NCI-H510A treated with DMSO at 0.1 percent for 48 hours (cell line): ENCODE data around the gene ZNF318.
"Not testable (repeated sequence)": the region's sequence is repeated elsewhere in the genome, so short reads cannot be mapped to it uniquely, and the experiment has no call there.

ENCODE experiments used
- DNase-seq: peaks from one replicate; lab custom pipeline; 2025; lab: John Stamatoyannopoulos, UW

ZNF318 gene

GRCh38 chr6:43389730-43390295 is 20.4 kb upstream of the ZNF318 start:
- DNase-seq, result no peak

DNA sequence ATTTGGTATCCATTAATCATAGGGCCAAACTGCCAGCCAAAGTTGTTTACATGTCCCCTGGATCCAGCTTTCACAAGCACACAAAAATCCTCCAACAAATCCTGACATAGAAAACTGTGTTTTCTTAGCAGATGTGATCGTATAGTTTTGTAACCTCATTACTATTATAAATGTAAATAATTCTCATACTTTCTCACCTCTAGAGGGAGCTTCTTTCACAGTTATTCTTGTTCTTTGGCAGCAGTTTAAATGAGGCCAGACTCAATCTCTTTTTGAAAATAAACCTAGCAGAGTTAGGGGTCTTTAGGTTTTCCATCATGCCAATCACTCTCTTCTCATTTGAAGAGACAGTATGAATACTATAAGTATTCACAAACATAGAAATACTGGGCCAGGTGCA is 17.0 kb upstream of the ZNF318 start:
- peak; percentile 25 for DNase-seq

- DNase-seq, result no peak
Measured at GRCh38 chr6:43383021-43383667, 13.7 kb upstream of the ZNF318 start.

- not testable (repeated sequence) for DNase-seq
Measured at GRCh38 chr6:43380858-43381257, 11.4 kb upstream of the ZNF318 start.

- peak; percentile 26 for DNase-seq
Measured at GRCh38 chr6:43378631-43379030, 9.2 kb upstream of the ZNF318 start.

GRCh38 chr6:43377710-43378229 is 8.3 kb upstream of the ZNF318 start:
- DNase-seq, result peak; percentile 40

DNA sequence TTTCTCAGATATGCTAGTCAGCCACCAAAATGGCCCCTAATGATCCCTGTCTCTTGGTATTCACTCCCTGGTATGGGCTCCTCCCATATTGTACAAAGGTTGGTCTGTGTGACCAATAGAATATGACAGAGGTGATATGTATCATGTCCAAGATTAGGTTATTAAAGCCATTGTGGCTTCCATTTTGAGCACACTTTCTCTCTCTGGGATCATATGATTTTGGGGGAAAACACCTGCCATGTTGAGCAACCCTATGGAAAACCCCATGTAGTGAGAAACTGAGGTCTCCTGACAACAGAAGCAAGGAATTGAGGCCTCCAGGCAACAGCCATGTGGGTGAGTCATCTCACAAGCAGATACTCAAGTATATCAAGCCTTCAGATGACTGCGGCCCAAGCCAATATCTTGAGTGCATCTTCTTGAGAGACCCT is 7.1 kb upstream of the ZNF318 start:
- DNase-seq, result no peak

DNA sequence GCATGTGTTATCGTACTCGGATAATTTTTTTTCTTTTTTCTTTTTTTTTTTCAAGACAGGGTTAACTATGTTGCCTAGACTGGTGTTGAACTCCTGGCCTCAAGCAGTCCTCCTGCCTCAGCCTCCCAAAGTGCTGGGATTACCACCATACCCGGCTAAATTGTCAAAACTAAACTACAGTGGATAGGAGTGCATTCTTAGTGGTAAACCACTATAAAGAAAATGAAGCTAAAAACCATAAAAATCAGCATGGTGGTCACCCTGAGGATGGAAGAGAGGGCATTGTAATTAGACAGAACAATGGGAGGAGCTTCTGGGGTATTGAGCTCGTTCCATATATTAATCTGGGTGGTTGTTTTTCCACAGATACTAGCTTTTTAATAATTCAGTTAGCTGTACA is 6.2 kb upstream of the ZNF318 start:
- no peak for DNase-seq

DNA sequence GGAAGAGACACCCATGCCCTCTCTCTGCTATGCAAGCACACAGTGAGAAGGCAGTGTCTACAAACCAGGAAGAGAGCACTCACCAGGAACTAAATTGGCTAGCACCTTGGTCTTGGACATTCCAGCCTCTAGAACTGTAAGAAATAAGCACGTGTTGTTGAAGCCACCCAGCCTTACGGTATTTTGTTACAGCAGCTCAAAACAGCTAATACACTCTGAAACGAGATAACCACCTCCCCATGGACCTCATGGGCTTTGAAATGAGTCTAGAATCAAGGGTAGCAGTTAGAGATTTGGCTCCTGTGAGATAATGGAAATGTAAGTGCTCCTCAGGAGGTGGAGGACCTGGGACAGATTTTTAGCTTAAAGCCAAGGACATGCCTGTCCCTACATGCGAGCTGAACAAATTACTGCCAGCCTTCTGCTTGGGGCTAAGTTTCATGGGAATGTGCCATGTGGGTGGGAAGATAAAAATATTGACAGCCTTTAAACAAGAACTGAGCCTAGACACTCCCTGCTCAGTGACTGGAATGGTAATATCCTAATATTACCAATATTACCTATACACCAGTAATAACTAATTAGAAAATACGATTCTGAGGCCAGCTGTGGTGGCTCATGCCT is 3.9 kb upstream of the ZNF318 start:
- DNase-seq, result no peak

DNA sequence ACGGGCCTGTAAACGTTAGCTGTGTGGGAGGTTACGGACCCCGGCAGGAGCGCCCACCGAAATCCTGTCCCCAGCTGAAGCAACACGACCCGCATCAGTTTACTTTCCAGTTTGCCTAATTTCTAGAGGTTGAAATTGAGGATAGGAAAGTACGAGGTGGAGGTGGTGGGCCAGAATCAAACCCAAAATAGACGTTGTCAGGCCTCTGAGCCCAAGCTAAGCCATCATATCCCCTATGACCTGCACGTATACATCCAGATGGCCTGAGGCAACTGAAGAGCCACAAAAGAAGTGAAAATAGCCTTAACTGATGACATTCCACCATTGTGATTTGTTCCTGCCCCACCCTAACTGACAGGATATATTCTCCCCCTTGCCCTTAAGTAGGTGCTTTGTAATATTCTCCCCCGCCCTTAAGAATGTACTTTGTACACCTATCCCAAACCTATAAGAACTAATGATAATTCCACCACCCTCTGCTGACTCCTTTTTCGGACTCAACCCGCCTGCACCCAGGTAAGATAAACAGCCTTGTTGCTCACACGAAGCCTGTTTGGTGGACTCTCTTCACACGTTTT is 645 bp upstream of the ZNF318 start:
- not testable (repeated sequence) for DNase-seq

GRCh38 chr6:43368259-43369160 is 937 bp downstream of the ZNF318 start:
- peak; percentile 62 for DNase-seq

GRCh38 chr6:43367245-43367984 is 2.0 kb downstream of the ZNF318 start:
- no peak for DNase-seq

DNA sequence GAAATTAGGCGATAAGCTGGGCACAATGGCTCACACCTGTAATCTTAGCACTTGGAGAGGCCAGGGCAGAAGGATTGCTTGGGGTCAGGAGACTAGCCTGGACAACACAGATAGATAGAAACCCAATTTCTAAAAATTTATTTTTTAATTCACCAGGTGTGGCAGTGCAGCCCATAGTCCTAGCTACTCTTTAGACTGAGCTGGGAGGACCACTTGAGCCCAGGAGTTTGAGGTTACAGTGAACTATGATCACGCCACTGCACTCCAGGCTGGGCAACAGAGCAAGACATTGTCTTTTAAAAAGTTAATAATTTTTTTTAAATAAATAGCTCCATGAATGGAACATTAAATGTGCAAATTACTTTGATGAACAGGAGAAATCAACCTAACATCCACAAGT is 8.2 kb downstream of the ZNF318 start:
- DNase-seq, result no peak

GRCh38 chr6:43359831-43360230 is 9.6 kb downstream of the ZNF318 start:
- DNase-seq, result no peak

DNA sequence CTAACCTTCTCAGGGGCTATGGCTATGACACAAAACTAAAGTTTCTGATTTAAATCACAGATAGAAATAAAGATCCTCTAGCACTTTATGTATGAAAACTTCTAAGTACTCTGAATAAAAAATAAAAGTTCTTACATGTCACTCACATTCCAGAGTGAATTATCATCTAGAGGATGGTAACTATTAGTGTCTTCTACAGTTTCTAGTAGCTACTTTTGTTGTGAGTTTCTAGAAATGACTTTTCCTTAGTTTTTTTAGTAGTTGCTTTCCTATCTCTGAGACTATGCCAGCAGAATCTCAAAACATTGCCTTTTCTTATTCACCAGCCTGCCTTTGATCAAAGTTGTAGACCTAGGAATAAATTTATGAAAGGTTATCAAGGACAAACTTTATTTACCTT is 10.1 kb downstream of the ZNF318 start:
- no peak for DNase-seq

DNA sequence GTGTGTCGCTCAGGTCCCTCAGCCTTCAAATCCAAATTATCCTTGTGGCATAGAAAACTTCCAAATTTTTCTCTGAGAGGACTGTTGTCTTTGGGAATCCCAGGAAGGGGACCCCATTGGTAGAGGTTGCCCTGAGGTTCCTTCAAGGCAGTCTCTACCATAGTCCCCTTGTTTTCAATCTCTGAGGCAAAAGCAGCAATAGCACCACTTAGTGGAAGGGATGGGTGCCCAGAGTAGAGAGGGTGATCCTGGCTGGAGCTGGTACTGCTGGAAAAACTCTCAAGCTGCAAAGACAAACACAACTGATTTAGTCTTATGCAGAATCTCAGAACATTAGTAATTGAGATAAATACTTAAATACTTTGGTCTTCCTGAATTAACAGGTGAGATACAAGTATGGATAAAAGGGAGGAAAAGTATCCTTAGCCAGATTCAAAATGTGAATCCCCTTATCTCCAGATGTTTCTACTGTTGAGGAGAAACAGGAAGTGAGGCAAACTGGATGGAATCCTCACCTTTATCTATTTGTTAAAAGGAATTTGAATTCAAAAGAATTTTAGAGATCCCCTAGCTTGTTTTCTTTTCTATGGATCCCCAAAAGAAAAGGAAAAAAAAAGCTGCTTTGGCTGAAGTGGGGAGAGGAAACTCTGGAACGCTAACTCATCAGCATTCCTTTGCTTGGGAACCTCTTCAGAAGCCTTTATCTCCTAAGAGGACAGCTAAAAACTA is 13.4 kb downstream of the ZNF318 start:
- DNase-seq, result no peak

GRCh38 chr6:43351951-43352350 is 17.5 kb downstream of the ZNF318 start:
- not testable (repeated sequence) for DNase-seq

GRCh38 chr6:43347444-43347843 is 22.0 kb downstream of the ZNF318 start:
- no peak for DNase-seq

DNA sequence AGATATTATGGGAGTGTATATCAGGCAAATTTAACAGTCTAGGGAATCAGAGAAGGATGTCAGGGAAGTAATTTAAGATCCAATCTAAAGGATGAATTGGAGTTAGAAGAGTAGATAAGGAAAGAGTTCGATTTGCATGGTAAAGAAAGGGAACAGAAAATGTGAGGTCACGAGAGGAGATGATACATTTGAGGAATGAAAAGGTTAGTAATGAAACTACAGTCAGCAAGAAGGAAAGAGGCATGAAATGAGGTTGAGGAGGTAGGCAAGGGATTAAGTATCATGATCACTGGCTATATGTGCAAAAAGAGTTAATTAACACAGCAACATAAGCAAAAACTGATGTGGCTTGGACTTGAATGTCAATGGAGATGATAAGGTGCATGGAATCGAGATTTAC is 22.4 kb downstream of the ZNF318 start:
- DNase-seq, result no peak

DNA sequence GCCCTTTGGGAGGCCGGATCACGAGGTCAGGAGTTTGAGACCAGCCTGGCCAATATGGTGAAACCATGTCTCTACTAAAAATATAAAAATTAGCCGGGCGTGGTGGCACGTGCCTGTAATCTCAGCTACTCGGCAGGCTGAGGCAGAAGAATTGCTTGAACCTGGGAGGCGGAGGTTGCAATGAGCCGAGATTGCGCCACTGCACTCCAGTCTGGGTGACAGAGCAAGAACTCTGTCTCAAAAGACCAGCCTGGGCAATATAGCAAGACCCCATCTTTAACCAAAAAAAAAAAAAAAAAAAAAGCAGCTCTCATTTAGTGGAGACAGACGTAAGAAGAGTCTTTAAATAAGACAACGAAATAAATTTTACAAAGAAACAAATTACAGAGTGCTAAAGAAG is 23.2 kb downstream of the ZNF318 start:
- DNase-seq, result not testable (repeated sequence)

DNA sequence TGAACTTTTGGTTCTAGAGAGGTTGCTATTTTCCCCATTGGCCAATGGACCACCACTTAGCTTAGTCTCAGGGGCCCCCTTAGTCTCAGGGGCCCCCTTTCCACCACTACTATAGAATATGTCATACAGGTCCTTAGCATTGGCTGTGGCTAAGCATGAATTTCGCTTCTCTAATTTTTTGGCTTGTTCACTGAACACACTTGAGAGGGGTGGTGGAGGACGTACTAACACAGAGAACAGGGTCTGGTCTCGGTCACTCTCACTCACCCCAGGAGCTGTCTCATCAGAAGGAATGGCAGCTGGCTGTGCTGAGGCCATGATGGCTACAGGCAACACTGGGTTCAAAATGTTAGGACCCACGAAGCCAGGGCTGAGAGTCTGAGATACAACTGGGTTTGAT is 30.3 kb downstream of the ZNF318 start:
- DNase-seq, result no peak
